K562 (cell line): ENCODE measurements around the gene PTCH1. TPM values are rescaled to one million over a fixed set of nuclear protein-coding genes. Genes with fewer than 3 reads are reported as not detected.

Experiments
- ATAC-seq: fragments of 200-7000 bp; cut with Tn5 transposase; 3 replicates; pipeline ENCODE4 v1.9.1; 2020; ENCODE audit warnings: moderate library complexity
- BruUV-seq: library from RNA; stranded (reverse); fragments of 400-500 nt; replicated peaks from 2 replicates; lab custom pipeline; 2021; lab: Mats Ljungman, UMichigan
- CTCF ChIA-PET: fragments of 300-600 bp; formaldehyde crosslinking; extraction: SDS; loops from one replicate; lab custom pipeline; 2021; ENCODE audit warnings: low intra/inter-chr PET ratio; lab: Yijun Ruan, JAX
- POLR2A ChIA-PET: fragments of 300-600, 350-650 bp; sonication (Branson Sonifier 250); formaldehyde crosslinking; extraction: SDS; loops from one replicate; lab custom pipeline; 2021; ENCODE audit warnings: antibody characterized with exemption, inconsistent platforms; lab: Yijun Ruan, JAX
- DNase-seq, 4 experiments: peaks; one replicate each; pipeline versions ENCODE4 v3.0.0 to v3.0.0-alpha.2; 2011 to 2018; ENCODE audit warnings: low spot score in 3 of 4, mixed read lengths in 3 of 4; ENCODE audit errors: extremely low read depth in 1 of 4
- FAIRE-seq: peaks from 2 replicates; lab custom pipeline; 2011; peaks lifted over from hg19 to GRCh38; lab: Jason Lieb, UNC
- H2AFZ ChIP-seq: 2 replicates; pipeline ENCODE4 v1.6.0; 2011; ENCODE audit warnings: low read depth, low read length, control low read depth, inconsistent platforms
- H3K27ac ChIP-seq: fragments of 200-600 bp; 3 replicates; pipeline ENCODE4 v1.8.0; 2011; ENCODE audit warnings: low read depth, mild to moderate bottlenecking, control low read depth, inconsistent platforms, low read length, moderate library complexity, mixed read lengths; ENCODE audit errors: extremely low read depth
- H3K27me3 ChIP-seq, 2 experiments: fragments of 300-600 bp in 1 of 2; 2 replicates in 1 of 2; 3 replicates in 1 of 2; pipeline versions ENCODE4 v1.6.0 to v1.8.0; 2011; ENCODE audit warnings: inconsistent platforms in 2 of 2, low read length in 2 of 2, mild to moderate bottlenecking in 1 of 2, mixed read lengths in 1 of 2, moderate library complexity in 1 of 2; ENCODE audit not compliant: control insufficient read depth in 2 of 2, insufficient read depth in 2 of 2
- H3K36me3 ChIP-seq: fragments of 300-600 bp; 3 replicates; pipeline ENCODE4 v1.8.0; 2011; ENCODE audit warnings: mild to moderate bottlenecking, low read length, inconsistent platforms; ENCODE audit not compliant: control insufficient read depth, insufficient read depth
- H3K4me1 ChIP-seq, 2 experiments: fragments of 200-600 bp in 1 of 2; replicated peaks in 1 of 2; 2 replicates in 1 of 2; 3 replicates in 1 of 2; pipeline versions ENCODE4 v1.5.1 to v1.8.0; 2011; ENCODE audit warnings: inconsistent platforms in 2 of 2, low read length in 2 of 2, mild to moderate bottlenecking in 1 of 2, mixed read lengths in 1 of 2, moderate library complexity in 1 of 2; ENCODE audit not compliant: control insufficient read depth in 2 of 2, insufficient read depth in 2 of 2
- H3K4me2 ChIP-seq: 2 replicates; pipeline ENCODE4 v1.6.1; 2011; ENCODE audit warnings: low read length, control low read depth, inconsistent platforms, mixed read lengths; ENCODE audit not compliant: insufficient read depth
- H3K4me3 ChIP-seq: fragments of 200-600 bp; sonication (generic), shearing (Covaris generic); 2 replicates; pipeline ENCODE4 v1.5.1; 2016; ENCODE audit warnings: control low read depth, inconsistent platforms
- H3K79me2 ChIP-seq: fragments of 200-600 bp; 3 replicates; pipeline ENCODE4 v1.8.0; 2011; ENCODE audit warnings: low read length, inconsistent platforms; ENCODE audit not compliant: control insufficient read depth, insufficient read depth
- H3K9ac ChIP-seq, 2 experiments: 2 replicates each; pipeline versions ENCODE4 v1.6.0 to v1.6.1; 2011; ENCODE audit warnings: low read depth in 2 of 2, low read length in 2 of 2, control low read depth in 1 of 2, inconsistent platforms in 1 of 2, mild to moderate bottlenecking in 1 of 2, mixed read lengths in 1 of 2; ENCODE audit not compliant: insufficient read depth in 1 of 2
- H3K9me1 ChIP-seq: one replicate; pipeline ENCODE4 v1.6.0; 2011; ENCODE audit warnings: inconsistent platforms, mild to moderate bottlenecking, low read length, moderate library complexity; ENCODE audit not compliant: control insufficient read depth, insufficient read depth
- H3K9me3 ChIP-seq: replicated peaks from 2 replicates; pipeline ENCODE4 v1.5.1; 2011; ENCODE audit warnings: low read depth, low read length, inconsistent platforms; ENCODE audit not compliant: control insufficient read depth, insufficient read depth
- H4K20me1 ChIP-seq: replicated peaks from 2 replicates; pipeline ENCODE4 v1.6.1; 2011; ENCODE audit warnings: low read length, inconsistent platforms, mixed read lengths; ENCODE audit not compliant: control insufficient read depth, insufficient read depth
- CHD1 ChIP-seq: fragments of 200-600 bp; sonication (generic); IDR thresholded peaks from one replicate; pipeline ENCODE4 v1.6.1; 2012; ENCODE audit warnings: mild to moderate bottlenecking, moderate library complexity, low read length, inconsistent platforms
- CHD4 ChIP-seq: fragments of 200-600 bp; sonication (generic); IDR thresholded peaks from 3 replicates; pipeline ENCODE4 v1.6.1; 2012; ENCODE audit warnings: low read depth, mild to moderate bottlenecking, mixed read lengths, low read length, inconsistent platforms; ENCODE audit not compliant: insufficient read depth, insufficient replicate concordance, poor library complexity, severe bottlenecking
- HDGF ChIP-seq: fragments of 450-650 bp; IDR thresholded peaks from 2 replicates; pipeline ENCODE4 v1.6.1; 2016
- MTA2 ChIP-seq: fragments of 450-650 bp; IDR thresholded peaks from 2 replicates; pipeline ENCODE4 v1.6.1; 2016; ENCODE audit warnings: low read depth
- PYGO2 ChIP-seq: fragments of 450-650 bp; IDR thresholded peaks from 2 replicates; pipeline ENCODE4 v1.6.1; 2016; ENCODE audit warnings: mild to moderate bottlenecking, missing genetic modification characterization, moderate library complexity, missing compliant biosample characterization
- ZNF212 ChIP-seq: fragments of 450-650 bp; formaldehyde crosslinking; IDR thresholded peaks from 2 replicates; pipeline ENCODE4 v1.4.0; 2020; ENCODE audit warnings: mild to moderate bottlenecking
- ZNF407 ChIP-seq: fragments of 450-650 bp; IDR thresholded peaks from 2 replicates; pipeline ENCODE4 v1.6.1; 2016; ENCODE audit warnings: low read depth
- ZNF436 ChIP-seq: fragments of 250-450, 450-650 bp; sonication (Bioruptor Pico); formaldehyde crosslinking; IDR thresholded peaks from 2 replicates; pipeline ENCODE4 v1.7.0; 2020; ENCODE audit warnings: mild to moderate bottlenecking
- WGBS: fragments of 100-300 bp; shearing (Covaris generic); methylation state at CpG from one replicate; pipeline ENCODE4 v1.1.6; 2016; ENCODE audit warnings: low coverage, mixed read lengths; ENCODE audit not compliant: insufficient coverage; ENCODE audit errors: missing lambda C conversion rate; 5-methylcytosine and 5-hydroxymethylcytosine counted together
- in situ Hi-C: fragments of 300-500 bp; cut with MboI; formaldehyde crosslinking; loops from 4 replicates; pipeline ENCODE4 v1.15.0; 2018; ENCODE audit warnings: inconsistent platforms, mixed read lengths
- intact Hi-C: fragments of 100-400 bp; cut with micrococcal nuclease; formaldehyde crosslinking; loops from 2 replicates; pipeline ENCODE4 v1.14.2; 2022
- polyA plus RNA-seq, 8 experiments: library from polyadenylated mRNA; depleted of rRNA in 4 of 8; stranded (reverse) in 5 of 8; unstranded in 3 of 8; fragments of >200 nt; fragmentation: Nextera tagmentation in 2 of 8; fragmentation: Illumina TruSeq in 1 of 8; extraction: Ambion mirVana in 2 of 8; extraction: Trizol in 1 of 8; gene quantifications; 2 replicates each; pipeline versions ENCODE4 v1.2.1 to v1.2.3, GENCODE V29; 2011 to 2014; ENCODE audit warnings: inconsistent platforms in 1 of 8, missing spikeins in 1 of 8
- total RNA-seq, 7 experiments: library from RNA; depleted of rRNA in 6 of 7; stranded (reverse); fragments of >200 nt in 6 of 7; fragmentation: Illumina TruSeq in 2 of 7; extraction: Trizol in 2 of 7; gene quantifications; 2 replicates each; pipeline versions ENCODE4 v1.2.1 to v1.2.3, GENCODE V29; 2011 to 2021; ENCODE audit warnings: low replicate concordance in 1 of 7

The PTCH1 gene
- total and polyA plus RNA-seq, 9 of the 15 experiments (the other 6 are each of a cell fraction or from before 2014, with no cell fraction given): 0.70 to 9.9 (median 3.8) TPM

- TF ChIP-seq ZNF407 (no peak), PYGO2 (tag) (no peak)
Observed at GRCh38 chr9:95446259-95446658, 70.5 kb downstream of the PTCH1 start (continued).

GRCh38 chr9:95444160-95444559 is 72.6 kb downstream of the PTCH1 start:
- ATAC-seq (no peak), DNase-seq (no peak), FAIRE-seq (no peak)
- Histone ChIP-seq H3K4me2 (no peak overlapping the region), H3K79me2 (no peaks in the 10 kb centered on the region), H3K4me3 (no peak overlapping the region), H3K27ac (no peak overlapping the region), H3K36me3 (peaks cover 36% of the 10 kb centered on the region; the same call in 2 of the 3 replicates), H2AFZ (no peak overlapping the region), H3K9me1 (no peaks in the 10 kb centered on the region), H3K27me3 (no peaks in the 10 kb centered on the region), H3K9me3 (no peaks in the 10 kb centered on the region), H3K9ac (no peak overlapping the region), H3K4me1 (peaks cover 0 to 17% of the 10 kb centered on the region in 2 experiments; a peak in 1 of 5 replicates), H4K20me1 (no peaks in the 10 kb centered on the region)
- TF ChIP-seq CHD1: no peak
- no peak for TF ChIP-seq ZNF212
- no peak for TF ChIP-seq CHD4
- no peak for TF ChIP-seq HDGF
- no peak for TF ChIP-seq ZNF436 (CRISPR knock-in tag)
- TF ChIP-seq MTA2: no peak
- no TSS peak for BruUV-seq
- in situ Hi-C loops: no loop called here
- 86% methylated on average over 10 of the region's 15 CpGs for WGBS
- intact Hi-C loops: no loop called here
- ChIA-PET POLR2A (no interaction called here), CTCF (no interaction called here)
